Measurements from ENCODE around the gene CHST12. TPM values are rescaled to one million over a fixed set of nuclear protein-coding genes. Genes with fewer than 3 reads are reported as not detected.

CHST12 gene
- total RNA-seq, 4 donors from 2014 or later: 7.6 to 136 (median 13.6) TPM

DNA sequence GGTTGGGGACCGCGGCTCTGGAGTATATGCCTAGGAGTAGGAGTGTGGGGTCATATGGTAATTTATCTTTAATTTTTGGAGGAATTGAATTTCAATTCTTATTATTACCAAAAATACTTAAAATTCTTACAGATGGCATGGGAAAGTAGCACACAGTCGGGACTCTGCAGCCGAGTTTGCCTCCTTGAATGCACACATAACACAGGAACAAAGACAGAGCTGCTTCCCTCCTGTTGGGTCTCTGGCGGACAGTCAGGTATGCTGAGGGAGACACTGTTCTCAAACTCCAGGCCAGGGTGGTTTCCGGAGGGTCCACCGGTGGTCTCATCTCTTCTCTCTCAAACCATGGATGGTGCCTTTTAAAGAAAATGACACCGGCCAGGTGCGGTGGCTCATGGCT lies 40.1 kb downstream of the CHST12 start:
- peaks cover 0 to under 1% (median 0%) of the 10 kb centered on the region in 4 donors for H3K4me1 ChIP-seq
- DNase-seq: no peak
- intact Hi-C loops (cut with DNase I; ENCODE audit: low total_unique reads): no loop called here
- H3K36me3 ChIP-seq: no peaks in the 10 kb centered on the region
- TF ChIP-seq POLR2A (IDR thresholded peaks at IDR 0.05): no peak
- TF ChIP-seq, protein P1, sequence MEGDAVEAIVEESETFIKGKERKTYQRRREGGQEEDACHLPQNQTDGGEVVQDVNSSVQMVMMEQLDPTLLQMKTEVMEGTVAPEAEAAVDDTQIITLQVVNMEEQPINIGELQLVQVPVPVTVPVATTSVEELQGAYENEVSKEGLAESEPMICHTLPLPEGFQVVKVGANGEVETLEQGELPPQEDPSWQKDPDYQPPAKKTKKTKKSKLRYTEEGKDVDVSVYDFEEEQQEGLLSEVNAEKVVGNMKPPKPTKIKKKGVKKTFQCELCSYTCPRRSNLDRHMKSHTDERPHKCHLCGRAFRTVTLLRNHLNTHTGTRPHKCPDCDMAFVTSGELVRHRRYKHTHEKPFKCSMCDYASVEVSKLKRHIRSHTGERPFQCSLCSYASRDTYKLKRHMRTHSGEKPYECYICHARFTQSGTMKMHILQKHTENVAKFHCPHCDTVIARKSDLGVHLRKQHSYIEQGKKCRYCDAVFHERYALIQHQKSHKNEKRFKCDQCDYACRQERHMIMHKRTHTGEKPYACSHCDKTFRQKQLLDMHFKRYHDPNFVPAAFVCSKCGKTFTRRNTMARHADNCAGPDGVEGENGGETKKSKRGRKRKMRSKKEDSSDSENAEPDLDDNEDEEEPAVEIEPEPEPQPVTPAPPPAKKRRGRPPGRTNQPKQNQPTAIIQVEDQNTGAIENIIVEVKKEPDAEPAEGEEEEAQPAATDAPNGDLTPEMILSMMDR (IDR thresholded peaks at IDR 0.05): no peak
- no peak for TF ChIP-seq POLR2AphosphoS5 (IDR thresholded peaks at IDR 0.05)
- TF ChIP-seq EP300 (IDR thresholded peaks at IDR 0.05; ENCODE audit: low read depth): no peak
- in situ Hi-C loops (cut with MboI; ENCODE audit: low pct_ligation_motif_present in 1 of 4, low pct_unique_long_range_greater_than_20kb in 1 of 4, low sequenced_read_pairs in 3 of 4): no loop called here
- H3K4me3 ChIP-seq: no peak overlapping the region
- H3K9me3 ChIP-seq: no peaks in the 10 kb centered on the region
- no peak overlapping the region for H3K27ac ChIP-seq
- no peaks in the 10 kb centered on the region for H3K27me3 ChIP-seq
- 97 to 100% methylated on average over 1 to 9 of the region's 9 CpGs for WGBS, 2 donors (ENCODE audit: low coverage in 1 of 2)

DNA sequence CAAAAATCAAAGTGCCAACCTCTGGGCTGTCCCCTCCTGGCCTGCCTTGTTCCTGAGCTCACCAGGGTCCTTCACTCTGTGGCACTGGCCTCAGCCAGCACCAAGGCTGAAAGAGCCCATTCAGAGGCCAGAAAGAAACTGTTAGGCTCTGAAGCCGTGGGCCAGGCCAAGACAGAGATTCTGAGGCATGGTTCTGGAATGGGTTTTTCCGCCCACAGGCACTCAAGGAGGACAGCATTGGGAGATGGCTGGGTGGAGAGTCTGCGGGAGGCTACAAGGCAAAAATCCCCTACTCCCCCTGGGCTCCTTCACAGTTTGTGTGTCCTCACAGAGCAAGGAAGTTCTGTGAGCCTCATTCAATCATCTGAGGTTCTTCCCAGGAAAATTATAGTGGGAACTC lies 41.1 kb downstream of the CHST12 start:
- TF ChIP-seq EP300 (IDR thresholded peaks at IDR 0.05; ENCODE audit: low read depth) (no peak), POLR2AphosphoS5 (IDR thresholded peaks at IDR 0.05) (no peak), POLR2A (IDR thresholded peaks at IDR 0.05) (no peak)
- TF ChIP-seq, protein P1 (IDR thresholded peaks at IDR 0.05): no peak
- Histone ChIP-seq H3K4me1 (no peaks in the 10 kb centered on the region), H3K27me3 (no peaks in the 10 kb centered on the region), H3K27ac (peak overlapping the region in 2 of 4 donors; percentile 1 to 31), H3K9me3 (no peaks in the 10 kb centered on the region), H3K36me3 (no peaks in the 10 kb centered on the region), H3K4me3 (no peak overlapping the region)
- DNase-seq: no peak
- intact Hi-C loops (cut with DNase I; ENCODE audit: low total_unique reads): no loop called here
- 51% methylated on average over 3 of the region's 3 CpGs; no CpG with 5 or more reads in 1 of the 2 donors for WGBS, 2 donors (ENCODE audit: low coverage in 1 of 2)
- in situ Hi-C loops (cut with MboI; ENCODE audit: low pct_ligation_motif_present in 1 of 4, low pct_unique_long_range_greater_than_20kb in 1 of 4, low sequenced_read_pairs in 3 of 4): no loop called here

DNA sequence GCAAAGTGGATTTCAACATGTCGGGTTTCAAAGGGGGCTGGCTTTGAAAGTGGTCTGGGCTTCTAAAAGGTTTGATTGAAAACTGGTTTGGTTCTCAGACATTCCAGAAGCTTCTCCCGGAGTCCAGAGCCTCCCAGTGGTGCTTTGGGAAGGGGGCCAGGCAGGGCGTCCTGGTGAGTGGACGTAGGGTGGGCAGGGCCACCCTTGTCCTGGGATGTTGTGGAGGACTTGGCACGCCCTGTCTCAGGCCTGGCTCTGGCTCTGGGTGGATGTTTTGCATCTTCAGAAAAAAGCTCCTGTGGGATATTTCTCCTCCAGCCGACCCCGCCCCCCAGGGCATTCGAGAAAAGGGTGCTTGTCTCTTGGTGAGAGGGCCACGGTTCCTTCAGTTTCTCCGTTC lies 41.6 kb downstream of the CHST12 start:
- H3K27ac ChIP-seq: peak overlapping the region in 3 of 4 donors; percentile 1 to 31 (median 18)
- H3K4me3 ChIP-seq: no peak overlapping the region
- H3K27me3 ChIP-seq: no peaks in the 10 kb centered on the region
- H3K4me1 ChIP-seq: no peaks in the 10 kb centered on the region
- H3K9me3 ChIP-seq: no peaks in the 10 kb centered on the region
- TF ChIP-seq POLR2AphosphoS5 (IDR thresholded peaks at IDR 0.05): no peak
- TF ChIP-seq EP300 (IDR thresholded peaks at IDR 0.05; ENCODE audit: low read depth): no peak
- TF ChIP-seq POLR2A (IDR thresholded peaks at IDR 0.05): no peak
- TF ChIP-seq, protein P1 (IDR thresholded peaks at IDR 0.05): no peak
- WGBS, 2 donors (ENCODE audit: low coverage in 1 of 2): 83 to 94% methylated on average over 7 to 10 of the region's 10 CpGs
- intact Hi-C loops (cut with DNase I; ENCODE audit: low total_unique reads) (no loop called here), in situ Hi-C loops (cut with MboI; ENCODE audit: low pct_ligation_motif_present in 1 of 4, low pct_unique_long_range_greater_than_20kb in 1 of 4, low sequenced_read_pairs in 3 of 4) (no loop called here)
- DNase-seq: no peak
- H3K36me3 ChIP-seq: no peaks in the 10 kb centered on the region

DNA sequence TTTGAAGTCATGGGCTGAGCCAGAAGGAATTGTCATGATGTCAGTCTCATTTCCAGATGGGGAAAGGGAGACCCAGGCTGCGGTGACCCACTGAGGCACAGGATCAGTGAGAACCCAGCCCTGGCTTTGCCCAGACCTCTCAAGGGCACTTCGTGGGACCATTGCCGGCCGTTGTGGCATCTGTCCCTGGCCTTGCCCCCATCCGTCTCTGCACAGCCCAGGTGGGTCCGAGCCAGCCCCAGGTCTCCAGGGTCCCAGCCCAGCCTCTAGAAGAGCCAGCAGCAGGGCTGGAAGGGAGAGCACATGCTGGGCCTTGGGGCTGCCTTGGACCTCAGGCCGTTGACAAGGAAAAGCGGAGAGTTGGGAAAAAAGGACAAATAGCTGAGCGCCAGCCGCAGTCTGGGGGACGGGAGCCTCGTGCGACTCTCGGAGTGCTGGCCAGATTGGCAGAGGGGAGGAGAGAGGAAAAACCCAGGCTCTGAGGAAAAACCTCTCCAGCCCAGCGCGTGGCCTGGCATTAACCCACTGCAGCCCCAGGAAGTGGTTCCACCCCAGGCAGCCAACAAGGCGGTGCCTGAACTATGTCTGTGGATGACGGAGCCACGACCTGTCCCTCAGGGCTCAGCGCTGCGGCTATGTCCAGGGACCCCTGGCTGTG lies 42.6 kb downstream of the CHST12 start:
- no peaks in the 10 kb centered on the region for H3K36me3 ChIP-seq
- DNase-seq: no peak
- no peak for TF ChIP-seq POLR2AphosphoS5 (IDR thresholded peaks at IDR 0.05)
- TF ChIP-seq POLR2A (IDR thresholded peaks at IDR 0.05): no peak
- TF ChIP-seq EP300 (IDR thresholded peaks at IDR 0.05; ENCODE audit: low read depth): no peak
- TF ChIP-seq, protein P1 (IDR thresholded peaks at IDR 0.05): no peak
- H3K4me3 ChIP-seq: no peak overlapping the region
- no peaks in the 10 kb centered on the region for H3K9me3 ChIP-seq
- no peaks in the 10 kb centered on the region for H3K27me3 ChIP-seq
- in situ Hi-C loops (cut with MboI; ENCODE audit: low pct_ligation_motif_present in 1 of 4, low pct_unique_long_range_greater_than_20kb in 1 of 4, low sequenced_read_pairs in 3 of 4) (no loop called here), intact Hi-C loops (cut with DNase I; ENCODE audit: low total_unique reads) (no loop called here)
- H3K27ac ChIP-seq: no peak overlapping the region
- no peaks in the 10 kb centered on the region for H3K4me1 ChIP-seq
- WGBS, 2 donors (ENCODE audit: low coverage in 1 of 2): 87% methylated on average over 21 of the region's 21 CpGs; no CpG with 5 or more reads in 1 of the 2 donors

Measured in transverse colon (tissue), 4 donors.